ENCODE data around the gene PTGDR. TPM values are rescaled to one million over a fixed set of nuclear protein-coding genes. Genes with fewer than 3 reads are reported as not detected.

The PTGDR gene
- total and polyA plus RNA-seq, 10 of the 15 experiments (the other 5 are each of a cell fraction or from before 2014, with no cell fraction given), result not detected

GRCh38 chr14:52325126-52325525 is 57.6 kb downstream of the PTGDR start (continued):
- TF ChIP-seq NFYA (IDR thresholded peaks at IDR 0.05; ENCODE audit: borderline replicate concordance, low read depth, low read length), result no peak
- no peak for TF ChIP-seq SP1 (IDR thresholded peaks at IDR 0.05; ENCODE audit: low read depth, low read length)
- TF ChIP-seq CBX5 (IDR thresholded peaks at IDR 0.05; ENCODE audit: low read depth), result peak; percentile 83
- TF ChIP-seq TAF1 (IDR thresholded peaks at IDR 0.05; ENCODE audit: borderline replicate concordance, low read depth, low read length), result no peak
- no peak for TF ChIP-seq TARDBP (IDR thresholded peaks at IDR 0.05; ENCODE audit: borderline replicate concordance)
- TF ChIP-seq EP300 (IDR thresholded peaks at IDR 0.05; ENCODE audit: borderline replicate concordance in 1 of 2, control insufficient read depth in 1 of 2, low read depth in 2 of 2, low read length in 2 of 2), result peak; percentile 41 to 83; a peak in 3 of 4 replicates
- TF ChIP-seq HCFC1 (IDR thresholded peaks at IDR 0.05; ENCODE audit: low read length), result no peak
- TF ChIP-seq EGR1 (IDR thresholded peaks at IDR 0.05; ENCODE audit: borderline replicate concordance in 1 of 2, low read depth in 2 of 2, low read length in 2 of 2), result no peak
- TF ChIP-seq KDM1A (IDR thresholded peaks at IDR 0.05; ENCODE audit: borderline replicate concordance), result no peak

GRCh38 chr14:52325630-52326029 is 58.1 kb downstream of the PTGDR start:
- ChIA-PET RAD21 (ENCODE audit: unreplicated experiment) (interaction anchor here (0.9 kb wide), 1 partner anchor 14 kb away, joined by 3 read pairs; no protein-coding TSS in a partner anchor), SMC1A (ENCODE audit: uncharacterized antibody, unreplicated experiment) (interaction anchor here (0.9 kb wide), 1 partner anchor 26 kb away, joined by 3 read pairs; no protein-coding TSS in a partner anchor), CTCF (interaction anchor here (2.5 kb wide), 1 partner anchor 25 kb away, joined by 10 read pairs; no protein-coding TSS in a partner anchor), POLR2A (interaction anchor here (0.6 to 1.3 kb wide), 2 partner anchors 14 to 15 kb away, joined by 5 read pairs; no protein-coding TSS in a partner anchor)
- Histone ChIP-seq H2AFZ (ENCODE audit: control insufficient read depth, low read depth, low read length) (no peak overlapping the region), H3K36me3 (ENCODE audit: control insufficient read depth in 2 of 2, insufficient read depth in 2 of 2, low read length in 1 of 2) (no peaks in the 10 kb centered on the region), H4K20me1 (ENCODE audit: control insufficient read depth, insufficient read depth) (no peaks in the 10 kb centered on the region), H3K9ac (ENCODE audit: control insufficient read depth, insufficient read depth, low read length) (no peak overlapping the region), H3K9me3 (replicated peaks; ENCODE audit: control insufficient read depth, insufficient read depth, low read length) (peaks cover 8% of the 10 kb centered on the region), H3K4me2 (ENCODE audit: control insufficient read depth, insufficient read depth) (peak overlapping the region; percentile 21; the same call in 1 of the 2 replicates), H3K27ac (ENCODE audit: control insufficient read depth, insufficient read depth) (no peak overlapping the region), H3K4me1 (ENCODE audit: control insufficient read depth, insufficient read depth, low read length) (peaks cover 30% of the 10 kb centered on the region), H3K79me2 (ENCODE audit: control insufficient read depth, insufficient read depth, low read length) (no peaks in the 10 kb centered on the region), H3K4me3 (no peak overlapping the region), H3K27me3 (replicated peaks in 1 of 2; ENCODE audit: control insufficient read depth in 2 of 2, insufficient read depth in 2 of 2, low read length in 1 of 2) (no peaks in the 10 kb centered on the region)
- FAIRE-seq, result no peak
- in situ Hi-C loops (cut with MboI) (no loop called here), intact Hi-C loops (cut with micrococcal nuclease; ENCODE audit: unreplicated experiment) (loop anchor here (5.0 kb wide), 1 partner anchor 57 kb away; no protein-coding TSS in a partner anchor)
- ATAC-seq, result no peak
- no peak for DNase-seq (ENCODE audit: low read depth, low spot score)
- WGBS (ENCODE audit: insufficient coverage, insufficient replicate concordance, low lambda C conversion rate, missing lambda C conversion rate), result 96% methylated on average over 3 of the region's 3 CpGs
- BruUV-seq (replicated peaks), result no TSS peak
- TF ChIP-seq IKZF2 (IDR thresholded peaks at IDR 0.05), result no peak
- TF ChIP-seq NR2C2 (IDR thresholded peaks at IDR 0.05; ENCODE audit: borderline replicate concordance, control insufficient read depth, insufficient read length, low read depth), result no peak
- TF ChIP-seq SKIL (IDR thresholded peaks at IDR 0.05; ENCODE audit: low read depth, poor library complexity, severe bottlenecking), result no peak
- TF ChIP-seq STAT1 (conservative IDR thresholded peaks at IDR 0.05), result no peak
- TF ChIP-seq MEF2B (IDR thresholded peaks at IDR 0.05; ENCODE audit: partially characterized antibody, poor library complexity, severe bottlenecking), result no peak
- no peak for TF ChIP-seq RFX5 (IDR thresholded peaks at IDR 0.05; ENCODE audit: low read depth, low read length)
- TF ChIP-seq ZNF207 (IDR thresholded peaks at IDR 0.05; ENCODE audit: borderline replicate concordance), result no peak
- TF ChIP-seq GABPA (IDR thresholded peaks at IDR 0.05; ENCODE audit: low read depth), result no peak
- TF ChIP-seq REST (IDR thresholded peaks at IDR 0.05; ENCODE audit: low read depth, low read length), result no peak
- no peak for TF ChIP-seq SMAD1 (IDR thresholded peaks at IDR 0.05; ENCODE audit: low read depth, partially characterized antibody)
